Measurements from ENCODE around the gene CXCL12. TPM values are rescaled to one million over a fixed set of nuclear protein-coding genes. Genes with fewer than 3 reads are reported as not detected.

CXCL12 gene
- total RNA-seq, 1 experiment from 2014 or later, result not detected

DNA sequence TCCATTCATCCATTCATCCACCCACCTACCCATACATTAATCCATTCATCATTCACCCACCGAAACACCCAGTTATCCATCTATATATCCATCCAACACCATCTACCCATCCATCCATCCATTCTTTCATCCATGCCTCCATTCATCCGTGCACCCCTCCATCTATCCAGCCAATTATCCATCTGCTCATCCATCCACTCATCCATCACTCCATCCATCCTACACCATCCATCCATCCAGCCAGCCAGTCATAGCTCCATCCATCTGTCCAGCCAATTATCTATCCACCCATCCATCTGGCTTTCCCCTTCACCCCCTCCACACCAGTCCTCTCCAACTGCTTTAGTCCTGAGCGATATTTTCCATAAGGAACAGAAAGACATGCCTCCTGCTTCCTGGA lies 7.5 kb upstream of the CXCL12 start:
- H3K9me3 ChIP-seq (ENCODE audit: low read length), result no peaks in the 10 kb centered on the region
- H3K4me1 ChIP-seq (ENCODE audit: low read length), result no peaks in the 10 kb centered on the region
- no peaks in the 10 kb centered on the region for H3K36me3 ChIP-seq (ENCODE audit: insufficient read depth, low read length)
- H2AFZ ChIP-seq (ENCODE audit: low read length), result no peak overlapping the region
- DNase-seq, result no peak
- H3K4me3 ChIP-seq (ENCODE audit: low read length), result no peak overlapping the region
- no peak overlapping the region for H3K27ac ChIP-seq (ENCODE audit: low read length)
- H3K4me2 ChIP-seq (ENCODE audit: low read depth, low read length, poor library complexity, severe bottlenecking), result no peak overlapping the region
- no peaks in the 10 kb centered on the region for H3K27me3 ChIP-seq (ENCODE audit: low read length)
- no peaks in the 10 kb centered on the region for H3K9me2 ChIP-seq (replicated peaks; ENCODE audit: insufficient read depth, low read length)
- no peaks in the 10 kb centered on the region for H3K79me2 ChIP-seq (ENCODE audit: low read length)
- no peak overlapping the region for H3K9ac ChIP-seq (ENCODE audit: low read length)
- H4K20me1 ChIP-seq (ENCODE audit: insufficient read depth, low read depth, low read length), result no peaks in the 10 kb centered on the region

DNA sequence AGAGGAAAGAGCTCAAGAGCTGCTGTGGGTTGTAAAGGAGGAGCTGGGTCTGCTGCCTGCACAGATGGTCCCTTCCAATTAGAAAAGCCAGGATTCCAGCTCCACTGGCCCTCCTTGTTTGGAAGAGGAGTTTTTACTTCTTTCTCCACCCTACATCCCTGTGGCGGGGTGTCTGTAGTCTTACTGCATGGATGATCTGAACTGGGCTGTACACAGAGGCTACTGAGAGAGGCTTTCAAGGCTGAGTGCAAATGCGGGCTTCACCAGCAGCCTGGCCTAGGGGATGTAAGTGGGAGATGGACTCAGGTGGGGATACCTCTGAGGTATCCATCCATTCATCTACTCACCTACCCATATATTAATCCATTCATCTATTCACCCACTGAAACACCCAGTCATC lies 7.1 kb upstream of the CXCL12 start:
- no peak overlapping the region for H2AFZ ChIP-seq (ENCODE audit: low read length)

DNA sequence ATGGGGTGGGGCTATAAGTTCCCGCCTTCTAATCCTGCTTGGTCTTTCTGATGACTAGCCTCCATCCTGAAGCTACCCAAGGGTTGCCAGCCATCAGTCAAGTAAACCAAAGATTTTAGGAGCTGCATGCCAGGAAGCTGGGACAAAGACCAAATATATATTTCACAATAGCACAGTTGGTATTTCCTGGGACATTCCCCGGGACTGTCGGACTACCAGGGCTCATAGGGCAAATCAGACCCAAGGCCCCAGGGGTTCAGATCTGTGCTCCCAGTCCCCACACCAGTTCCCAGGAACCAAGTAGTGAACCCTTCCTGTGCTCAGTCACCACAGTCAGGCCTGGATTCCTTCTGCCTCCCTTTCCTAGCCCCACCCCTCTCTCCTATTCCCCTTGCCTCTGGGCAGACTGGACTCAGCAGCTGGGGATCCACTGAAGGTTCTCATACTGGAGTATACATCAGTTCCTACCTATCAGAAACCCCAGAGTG lies 5.7 kb upstream of the CXCL12 start:
- Histone ChIP-seq H3K27me3 (ENCODE audit: low read length) (no peaks in the 10 kb centered on the region), H4K20me1 (ENCODE audit: insufficient read depth, low read depth, low read length) (no peaks in the 10 kb centered on the region), H3K4me3 (ENCODE audit: low read length) (no peak overlapping the region), H3K27ac (ENCODE audit: low read length) (no peak overlapping the region), H2AFZ (ENCODE audit: low read length) (no peak overlapping the region), H3K79me2 (ENCODE audit: low read length) (no peaks in the 10 kb centered on the region), H3K4me1 (ENCODE audit: low read length) (no peaks in the 10 kb centered on the region), H3K9me2 (replicated peaks; ENCODE audit: insufficient read depth, low read length) (no peaks in the 10 kb centered on the region), H3K36me3 (ENCODE audit: insufficient read depth, low read length) (no peaks in the 10 kb centered on the region), H3K9ac (ENCODE audit: low read length) (no peak overlapping the region), H3K9me3 (ENCODE audit: low read length) (no peaks in the 10 kb centered on the region), H3K4me2 (ENCODE audit: low read depth, low read length, poor library complexity, severe bottlenecking) (no peak overlapping the region)
- peak; percentile 25 for DNase-seq

More for the DNA sequence above, 7.1 kb upstream of the CXCL12 start:
- Histone ChIP-seq H3K4me2 (ENCODE audit: low read depth, low read length, poor library complexity, severe bottlenecking) (no peak overlapping the region), H3K36me3 (ENCODE audit: insufficient read depth, low read length) (no peaks in the 10 kb centered on the region), H3K9me3 (ENCODE audit: low read length) (no peaks in the 10 kb centered on the region), H3K4me1 (ENCODE audit: low read length) (no peaks in the 10 kb centered on the region), H3K27me3 (ENCODE audit: low read length) (no peaks in the 10 kb centered on the region), H3K27ac (ENCODE audit: low read length) (no peak overlapping the region), H3K9me2 (replicated peaks; ENCODE audit: insufficient read depth, low read length) (no peaks in the 10 kb centered on the region), H3K9ac (ENCODE audit: low read length) (no peak overlapping the region), H3K4me3 (ENCODE audit: low read length) (no peak overlapping the region), H4K20me1 (ENCODE audit: insufficient read depth, low read depth, low read length) (no peaks in the 10 kb centered on the region), H3K79me2 (ENCODE audit: low read length) (no peaks in the 10 kb centered on the region)
- no peak for DNase-seq

DNA sequence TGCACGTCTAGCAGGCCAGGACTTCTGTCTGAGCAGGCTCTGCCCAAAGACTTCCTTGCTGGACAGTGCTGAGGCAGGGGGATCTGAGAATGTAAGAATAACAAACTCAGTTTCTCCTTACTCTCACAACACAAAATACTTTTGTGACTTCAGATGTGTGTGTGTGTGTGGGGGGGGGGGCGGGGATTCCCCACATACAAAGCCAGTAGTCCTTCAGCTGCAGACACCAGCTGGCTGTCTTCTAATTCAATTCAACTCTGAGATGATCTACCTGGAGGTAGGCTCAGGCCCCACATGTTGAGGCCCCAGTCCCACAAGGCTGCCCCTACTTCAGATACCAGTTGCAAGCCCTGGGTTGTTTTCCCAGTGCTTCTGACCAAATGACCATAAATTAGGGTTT lies 4.7 kb upstream of the CXCL12 start:
- Histone ChIP-seq H3K27ac (ENCODE audit: low read length) (no peak overlapping the region), H3K4me1 (ENCODE audit: low read length) (no peaks in the 10 kb centered on the region), H3K4me2 (ENCODE audit: low read depth, low read length, poor library complexity, severe bottlenecking) (no peak overlapping the region), H3K36me3 (ENCODE audit: insufficient read depth, low read length) (no peaks in the 10 kb centered on the region), H3K9me2 (replicated peaks; ENCODE audit: insufficient read depth, low read length) (no peaks in the 10 kb centered on the region), H3K4me3 (ENCODE audit: low read length) (no peak overlapping the region), H3K27me3 (ENCODE audit: low read length) (no peaks in the 10 kb centered on the region), H4K20me1 (ENCODE audit: insufficient read depth, low read depth, low read length) (no peaks in the 10 kb centered on the region), H2AFZ (ENCODE audit: low read length) (no peak overlapping the region), H3K79me2 (ENCODE audit: low read length) (no peaks in the 10 kb centered on the region), H3K9ac (ENCODE audit: low read length) (no peak overlapping the region), H3K9me3 (ENCODE audit: low read length) (no peaks in the 10 kb centered on the region)
- no peak for DNase-seq

DNA sequence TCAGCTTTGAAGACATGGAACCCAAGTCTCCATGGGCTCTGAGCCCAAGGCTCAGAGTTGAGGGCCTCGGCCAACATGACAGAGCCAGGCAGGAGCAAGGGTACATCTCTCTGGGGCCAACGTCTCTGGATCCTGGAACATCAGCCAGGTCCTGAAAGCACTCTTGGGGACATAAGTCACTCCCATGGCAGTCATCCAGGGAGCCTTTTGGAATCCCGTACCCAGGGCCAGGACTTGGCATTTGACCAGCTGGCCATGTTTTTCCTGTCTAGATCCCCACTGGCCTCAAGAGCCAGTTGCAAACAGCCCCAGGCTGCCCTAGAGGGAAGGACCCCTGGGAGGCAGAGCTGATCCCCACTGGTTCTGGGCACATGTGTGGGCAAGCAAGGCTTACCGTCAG lies 4.3 kb upstream of the CXCL12 start:
- no peak overlapping the region for H2AFZ ChIP-seq (ENCODE audit: low read length)
- H3K79me2 ChIP-seq (ENCODE audit: low read length), result no peaks in the 10 kb centered on the region
- no peaks in the 10 kb centered on the region for H3K9me3 ChIP-seq (ENCODE audit: low read length)
- H3K4me1 ChIP-seq (ENCODE audit: low read length), result no peaks in the 10 kb centered on the region
- no peaks in the 10 kb centered on the region for H3K27me3 ChIP-seq (ENCODE audit: low read length)
- H3K36me3 ChIP-seq (ENCODE audit: insufficient read depth, low read length), result no peaks in the 10 kb centered on the region
- H3K4me3 ChIP-seq (ENCODE audit: low read length), result no peak overlapping the region
- DNase-seq, result no peak
- H4K20me1 ChIP-seq (ENCODE audit: insufficient read depth, low read depth, low read length), result no peaks in the 10 kb centered on the region
- H3K9me2 ChIP-seq (replicated peaks; ENCODE audit: insufficient read depth, low read length), result no peaks in the 10 kb centered on the region
- H3K4me2 ChIP-seq (ENCODE audit: low read depth, low read length, poor library complexity, severe bottlenecking), result no peak overlapping the region
- H3K9ac ChIP-seq (ENCODE audit: low read length), result no peak overlapping the region
- H3K27ac ChIP-seq (ENCODE audit: low read length), result no peak overlapping the region

DNA sequence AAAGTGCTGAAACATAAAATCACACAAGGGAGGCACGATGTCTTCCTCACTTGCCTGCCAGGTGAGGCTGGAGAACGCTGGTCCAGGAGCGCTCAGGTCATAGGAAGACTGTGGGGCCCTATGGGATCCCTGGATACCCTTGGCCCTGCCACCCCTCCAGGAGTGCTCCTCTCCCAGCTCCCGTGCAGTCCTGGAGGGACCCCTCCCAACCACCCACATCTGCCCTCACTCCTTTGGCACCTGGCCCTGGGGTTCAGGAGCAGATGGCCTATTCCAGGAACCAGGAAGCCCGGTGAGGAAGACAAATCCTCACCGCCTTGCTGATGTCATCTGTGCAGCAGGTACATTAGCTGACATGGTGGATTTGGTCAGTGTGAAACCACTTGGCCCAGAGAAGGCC lies 3.7 kb upstream of the CXCL12 start:
- Histone ChIP-seq H3K27me3 (ENCODE audit: low read length) (no peaks in the 10 kb centered on the region), H3K27ac (ENCODE audit: low read length) (no peak overlapping the region), H3K9me3 (ENCODE audit: low read length) (no peaks in the 10 kb centered on the region), H2AFZ (ENCODE audit: low read length) (no peak overlapping the region), H3K4me2 (ENCODE audit: low read depth, low read length, poor library complexity, severe bottlenecking) (no peak overlapping the region), H4K20me1 (ENCODE audit: insufficient read depth, low read depth, low read length) (no peaks in the 10 kb centered on the region), H3K4me3 (ENCODE audit: low read length) (no peak overlapping the region), H3K36me3 (ENCODE audit: insufficient read depth, low read length) (no peaks in the 10 kb centered on the region), H3K79me2 (ENCODE audit: low read length) (no peaks in the 10 kb centered on the region), H3K9me2 (replicated peaks; ENCODE audit: insufficient read depth, low read length) (no peaks in the 10 kb centered on the region), H3K4me1 (ENCODE audit: low read length) (no peaks in the 10 kb centered on the region), H3K9ac (ENCODE audit: low read length) (no peak overlapping the region)
- DNase-seq, result no peak

DNA sequence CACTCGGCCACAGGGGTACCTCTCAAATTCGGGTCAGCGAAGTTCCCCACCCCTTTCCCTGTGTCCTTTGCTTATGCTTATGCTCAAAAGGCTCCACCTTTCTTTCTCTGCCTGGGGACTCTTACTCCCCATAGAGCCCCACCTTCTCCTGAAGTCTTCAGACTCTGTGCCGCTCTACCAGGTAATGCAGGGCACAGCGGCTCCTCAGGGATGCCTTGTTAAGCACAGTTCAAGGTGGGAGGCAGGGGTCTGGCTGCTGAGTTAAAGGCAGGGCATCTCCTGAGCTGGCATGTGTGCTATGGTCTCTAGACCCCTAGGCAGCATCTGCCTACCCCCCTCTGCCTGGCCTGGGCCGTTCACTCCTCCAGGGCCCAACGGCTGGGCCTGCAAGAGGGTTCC lies 3.0 kb upstream of the CXCL12 start:
- no peaks in the 10 kb centered on the region for H3K27me3 ChIP-seq (ENCODE audit: low read length)
- H4K20me1 ChIP-seq (ENCODE audit: insufficient read depth, low read depth, low read length), result no peaks in the 10 kb centered on the region
- DNase-seq, result no peak

DNA sequence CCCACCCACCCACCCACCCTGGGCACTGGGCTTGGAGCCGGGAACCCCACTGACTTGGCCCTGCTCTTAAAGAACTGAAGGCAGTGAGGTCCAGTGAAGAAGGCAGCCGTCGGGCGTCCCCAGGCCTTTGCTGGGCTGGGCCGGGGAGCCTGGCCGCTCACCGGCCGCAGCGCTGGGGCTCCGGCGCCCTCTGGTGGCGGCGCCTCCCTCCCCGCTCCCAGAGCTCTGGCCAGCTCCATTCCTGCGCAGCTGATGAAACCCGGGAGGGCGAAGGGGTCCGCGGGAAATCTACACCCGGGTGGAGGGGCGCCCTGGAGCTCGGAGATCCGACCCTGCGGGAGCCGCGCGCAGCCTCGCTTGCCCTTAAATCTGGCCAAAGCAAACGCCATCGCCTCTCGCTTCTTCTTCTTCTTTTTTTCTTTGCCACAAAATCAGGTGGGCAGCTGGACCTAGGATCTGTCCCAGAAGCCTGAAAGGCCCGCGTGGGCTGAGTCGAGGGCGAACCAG lies 1.7 kb upstream of the CXCL12 start:
- no peak overlapping the region for H3K4me3 ChIP-seq (ENCODE audit: low read length)
- no peak overlapping the region for H2AFZ ChIP-seq (ENCODE audit: low read length)
- H3K36me3 ChIP-seq (ENCODE audit: insufficient read depth, low read length), result no peaks in the 10 kb centered on the region
- no peaks in the 10 kb centered on the region for H3K9me2 ChIP-seq (replicated peaks; ENCODE audit: insufficient read depth, low read length)
- H3K9me3 ChIP-seq (ENCODE audit: low read length), result no peaks in the 10 kb centered on the region
- H3K27me3 ChIP-seq (ENCODE audit: low read length), result no peaks in the 10 kb centered on the region
- no peak overlapping the region for H3K27ac ChIP-seq (ENCODE audit: low read length)
- no peaks in the 10 kb centered on the region for H4K20me1 ChIP-seq (ENCODE audit: insufficient read depth, low read depth, low read length)
- H3K9ac ChIP-seq (ENCODE audit: low read length), result no peak overlapping the region
- peak; percentile 74 for DNase-seq
- no peaks in the 10 kb centered on the region for H3K4me1 ChIP-seq (ENCODE audit: low read length)
- H3K79me2 ChIP-seq (ENCODE audit: low read length), result no peaks in the 10 kb centered on the region
- H3K4me2 ChIP-seq (ENCODE audit: low read depth, low read length, poor library complexity, severe bottlenecking), result no peak overlapping the region

More for the DNA sequence above, 3.0 kb upstream of the CXCL12 start:
- no peak overlapping the region for H3K9ac ChIP-seq (ENCODE audit: low read length)
- no peak overlapping the region for H2AFZ ChIP-seq (ENCODE audit: low read length)
- H3K4me3 ChIP-seq (ENCODE audit: low read length), result no peak overlapping the region
- H3K4me2 ChIP-seq (ENCODE audit: low read depth, low read length, poor library complexity, severe bottlenecking), result no peak overlapping the region
- no peaks in the 10 kb centered on the region for H3K9me2 ChIP-seq (replicated peaks; ENCODE audit: insufficient read depth, low read length)
- no peak overlapping the region for H3K27ac ChIP-seq (ENCODE audit: low read length)
- H3K4me1 ChIP-seq (ENCODE audit: low read length), result no peaks in the 10 kb centered on the region
- H3K9me3 ChIP-seq (ENCODE audit: low read length), result no peaks in the 10 kb centered on the region
- H3K36me3 ChIP-seq (ENCODE audit: insufficient read depth, low read length), result no peaks in the 10 kb centered on the region
- H3K79me2 ChIP-seq (ENCODE audit: low read length), result no peaks in the 10 kb centered on the region

All from Karpas-422 (cell line).